HG03103 (cell line): ENCODE results near the gene SGTA.

Experiments
- ATAC-seq: cut with Tn5 transposase; IDR thresholded peaks from one replicate; pipeline ENCODE4 v1.9.1; 2021; ENCODE audit warnings: low read depth; ENCODE audit not compliant: unreplicated experiment

The SGTA gene

DNA sequence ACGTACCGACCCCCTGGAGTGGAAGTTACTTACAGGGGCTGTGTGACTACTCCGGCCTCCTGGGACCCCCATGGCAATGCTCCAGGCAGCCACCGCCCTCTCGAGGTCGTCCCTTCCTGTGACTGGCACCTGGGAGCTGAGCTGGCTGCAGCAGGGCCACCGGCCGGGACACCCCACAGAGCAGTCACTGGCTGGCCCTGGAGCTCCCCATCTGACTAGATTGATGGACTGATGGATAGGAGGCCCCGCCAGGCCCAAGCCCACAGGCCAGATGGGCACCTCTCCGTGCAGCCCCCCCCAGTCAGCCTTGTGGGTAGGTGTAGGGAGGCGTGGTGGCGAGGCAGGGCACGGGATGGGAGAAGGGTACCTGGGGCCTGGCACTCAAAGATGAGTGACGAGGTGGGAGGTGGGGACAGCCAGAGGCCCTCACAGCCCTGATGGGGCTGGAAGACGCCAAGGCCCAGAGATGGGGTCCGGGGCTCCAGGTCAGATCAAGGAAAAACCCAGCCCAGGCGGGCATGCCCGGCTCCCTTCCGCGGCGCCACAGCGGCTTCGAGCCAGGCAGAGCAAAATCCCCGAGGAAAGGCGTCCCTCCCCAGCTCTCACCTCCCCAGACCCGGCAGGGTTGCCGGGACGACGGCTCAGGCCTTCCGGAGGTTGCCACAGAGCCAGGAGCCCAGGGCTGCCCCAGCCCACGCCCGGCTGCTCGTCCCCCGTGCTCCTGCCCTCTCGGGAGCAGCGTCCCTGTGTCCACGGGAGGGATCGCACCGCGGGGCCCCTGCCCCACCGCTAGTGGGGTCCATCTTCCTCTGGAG lies 51.7 kb downstream of the SGTA start:
- no peak for ATAC-seq

DNA sequence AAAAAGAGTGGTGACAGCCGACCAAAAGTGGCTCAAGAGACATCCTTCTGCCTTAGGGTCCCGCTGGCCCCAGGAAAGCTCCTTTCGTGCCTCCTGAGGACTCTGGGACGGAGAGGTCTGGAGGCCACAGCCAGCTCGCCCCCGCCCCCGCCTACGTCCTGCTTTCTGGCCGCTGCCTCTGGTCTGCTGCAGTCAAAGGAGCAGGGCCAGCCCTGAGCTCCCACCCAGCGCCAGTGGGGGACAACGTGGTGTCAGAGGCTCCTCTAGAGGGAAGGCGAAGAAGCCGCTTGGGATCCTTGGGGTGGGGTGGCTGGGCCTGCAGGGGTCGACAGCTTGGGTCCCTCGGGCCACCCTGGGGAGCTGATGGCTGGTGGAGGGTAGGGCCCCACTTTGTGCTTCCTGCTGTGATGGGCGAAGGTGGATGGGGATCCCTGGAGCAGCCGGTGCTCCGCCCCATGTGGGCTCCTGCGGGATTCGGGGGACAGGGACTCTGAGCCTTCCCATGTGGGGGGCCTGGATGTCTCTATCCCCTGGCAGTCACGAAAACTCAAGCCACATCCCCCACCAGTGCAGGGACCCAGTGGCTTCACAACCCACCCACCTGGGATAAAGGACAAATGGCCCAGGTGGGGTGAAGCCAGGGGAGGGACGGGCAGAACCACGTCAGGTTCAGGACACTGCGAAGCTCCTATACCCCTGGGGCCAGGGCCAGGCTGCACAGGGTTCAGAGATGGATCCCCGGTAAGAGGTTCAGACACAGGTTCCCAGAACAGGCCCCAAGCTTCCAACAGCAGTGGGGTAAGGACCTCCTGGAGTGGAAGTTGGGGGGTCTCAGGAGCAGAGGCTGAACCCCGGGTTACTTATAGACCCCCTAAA lies 52.9 kb downstream of the SGTA start:
- ATAC-seq: no peak

DNA sequence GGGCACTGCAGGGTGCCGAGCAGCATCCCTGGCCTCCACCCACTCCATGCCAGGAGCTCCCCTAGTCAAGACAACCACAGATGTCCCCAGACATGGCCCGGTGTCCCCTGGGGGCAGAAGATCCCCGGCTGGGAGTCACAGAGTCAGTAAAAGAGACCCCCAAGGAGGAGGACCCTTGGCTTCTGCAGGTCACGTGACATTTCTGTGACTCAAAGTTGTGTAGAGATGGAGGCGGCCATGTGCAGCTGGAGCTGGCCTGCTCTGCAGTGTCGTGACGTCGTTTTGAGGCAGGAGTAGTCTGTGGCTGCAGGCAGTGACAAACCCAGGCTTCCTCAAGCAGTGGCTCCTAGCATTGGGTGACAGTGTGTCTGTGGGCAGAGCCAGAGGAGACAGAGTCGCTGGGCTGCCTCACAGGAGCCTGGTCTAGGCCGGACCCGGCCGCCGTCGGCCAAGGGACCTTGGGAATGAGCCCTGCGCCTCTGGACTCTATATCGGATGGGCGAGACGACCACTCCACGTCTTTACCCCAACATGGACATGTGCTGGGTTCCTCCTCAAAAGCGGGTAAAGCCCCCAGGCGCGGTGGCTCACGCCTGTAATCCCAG lies 54.2 kb downstream of the SGTA start:
- no peak for ATAC-seq

DNA sequence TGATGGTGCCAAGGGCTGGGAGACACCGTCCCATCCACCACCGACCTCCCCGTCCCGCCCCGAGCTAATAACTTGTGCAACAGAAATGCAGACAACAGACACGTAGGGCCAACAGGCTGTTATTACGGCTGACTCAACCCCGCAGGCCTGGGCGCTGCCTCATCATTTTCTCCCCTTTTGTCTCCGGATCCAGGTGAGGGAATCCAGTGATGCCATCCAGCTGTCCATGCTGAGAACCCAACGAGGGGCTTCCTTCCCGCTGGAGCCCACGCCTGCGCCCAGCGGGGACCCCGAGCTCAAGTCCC lies 55.5 kb downstream of the SGTA start:
- no peak for ATAC-seq

DNA sequence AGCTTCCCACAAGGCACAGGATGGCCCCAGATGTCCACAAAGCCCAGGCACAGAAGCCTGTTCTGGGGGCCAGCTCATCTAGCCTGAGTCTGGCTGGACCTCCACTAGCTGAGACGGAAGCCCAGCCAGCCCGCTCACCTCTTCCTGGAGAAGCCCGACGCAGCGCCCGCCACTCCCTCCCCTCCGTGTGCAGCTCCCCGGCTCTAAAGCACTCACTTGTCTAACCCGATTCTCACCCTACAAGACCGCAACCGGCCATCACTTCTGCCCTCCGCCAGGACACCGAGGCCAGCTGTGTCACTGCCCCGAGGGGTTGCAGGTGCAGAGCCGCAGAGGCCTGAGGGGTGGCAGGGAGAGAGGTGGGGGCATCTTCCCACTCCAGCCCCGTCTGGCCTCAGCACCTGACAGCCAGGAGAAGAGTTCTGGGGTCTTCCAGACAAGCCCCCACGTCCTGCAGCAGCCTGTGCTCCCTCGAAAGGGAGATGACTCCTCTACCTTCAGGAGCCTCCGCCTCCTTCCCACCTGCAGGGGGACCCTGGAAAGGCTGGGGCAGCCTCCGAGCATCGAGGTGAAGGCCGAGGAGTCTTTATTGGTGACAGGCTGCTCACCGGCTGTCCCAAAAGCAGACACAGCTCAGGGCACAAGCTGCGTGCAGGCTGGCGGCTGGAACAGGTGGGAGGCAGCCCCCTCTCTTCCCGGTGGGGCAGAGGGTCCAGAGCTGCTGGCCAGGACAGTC lies 56.0 kb downstream of the SGTA start:
- no peak for ATAC-seq

DNA sequence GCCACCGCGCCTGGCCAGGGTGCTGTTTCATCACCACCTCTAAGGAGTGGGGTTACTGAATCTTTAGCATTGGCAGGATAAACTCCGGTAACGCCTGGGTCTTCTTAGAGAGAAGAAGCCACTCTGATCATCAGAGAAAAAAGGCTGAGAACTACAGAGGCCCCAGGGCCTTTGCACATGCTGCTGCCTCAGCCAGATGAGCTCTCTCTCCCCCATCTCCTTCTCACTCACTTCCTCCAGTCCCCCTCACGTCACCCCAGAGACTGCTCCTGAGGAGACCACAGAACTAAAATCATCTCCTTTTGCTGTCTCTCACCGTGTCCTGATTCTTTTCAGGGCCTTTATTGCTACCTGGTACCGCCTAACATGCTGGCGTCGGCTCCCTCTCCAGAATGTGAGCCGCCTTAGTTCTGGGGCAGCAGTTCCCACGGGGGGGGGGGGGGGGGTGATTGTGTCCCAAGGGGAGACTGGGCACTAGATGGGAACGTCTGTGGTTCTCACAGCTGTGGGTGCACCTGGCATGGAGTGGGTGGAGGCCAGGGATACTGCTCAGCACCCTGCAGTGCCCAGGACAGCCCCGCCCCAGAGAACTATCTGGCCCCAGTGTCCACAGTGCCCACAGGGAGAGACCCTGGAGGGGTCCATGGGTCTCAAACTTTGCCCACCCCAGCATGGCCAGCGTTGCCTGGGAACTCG lies 56.8 kb downstream of the SGTA start:
- ATAC-seq: no peak

DNA sequence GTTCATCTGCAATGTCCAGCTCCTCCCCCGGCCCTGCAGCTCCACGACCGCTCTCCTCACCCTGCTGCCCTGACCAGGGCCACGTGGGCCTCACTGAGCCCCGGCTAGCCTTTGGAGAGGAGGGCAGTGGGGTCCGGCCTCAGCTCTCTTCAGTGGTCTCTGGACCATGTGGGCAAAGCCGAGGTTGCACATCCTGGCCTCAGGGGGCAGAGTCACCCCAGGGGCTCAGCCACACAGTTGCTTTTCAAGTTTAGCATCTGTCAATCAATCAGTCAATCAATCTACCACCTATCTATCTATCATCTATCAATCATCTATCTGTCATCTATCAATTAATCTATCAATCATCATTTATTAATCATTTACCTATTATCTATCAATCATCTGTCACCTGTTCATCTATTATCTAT lies 58.9 kb downstream of the SGTA start:
- no peak for ATAC-seq

DNA sequence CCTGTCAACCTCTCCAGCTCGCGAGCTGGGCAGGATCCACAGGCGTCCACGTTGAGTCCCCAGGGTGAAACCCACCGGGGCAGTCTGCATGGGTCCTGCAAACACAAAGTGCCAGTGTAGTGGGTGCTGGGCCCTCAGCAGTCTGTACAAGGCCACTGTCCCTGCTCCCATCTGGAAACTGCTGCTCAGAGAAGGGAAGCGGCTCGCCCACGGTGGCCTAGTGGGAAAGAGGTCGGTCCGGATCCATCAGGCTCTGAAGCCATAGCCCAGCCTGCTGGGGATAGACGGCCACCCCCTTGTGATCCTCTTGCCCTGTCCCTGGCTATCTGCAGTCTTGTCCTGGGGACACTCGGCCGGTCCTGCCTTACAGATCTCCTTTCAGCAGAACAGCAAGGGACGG lies 59.3 kb downstream of the SGTA start:
- ATAC-seq: no peak

DNA sequence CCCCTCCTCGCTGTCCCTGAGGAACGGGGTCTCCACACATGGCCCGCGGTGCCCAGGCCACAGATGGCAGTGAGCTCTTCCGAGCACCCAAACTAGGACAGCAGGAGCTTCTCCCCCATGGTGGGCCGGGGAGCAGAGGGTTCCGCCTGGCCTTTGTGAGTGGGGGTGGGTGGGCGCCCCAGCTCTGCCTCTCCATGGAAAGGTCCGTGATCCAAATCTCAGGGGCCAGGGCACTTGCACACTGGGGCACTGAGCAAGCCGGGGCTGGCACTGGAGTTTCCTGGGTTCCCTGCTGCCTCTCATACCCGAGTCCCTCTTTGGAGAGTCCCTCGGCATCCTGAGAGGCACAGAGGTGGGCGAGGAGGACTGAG lies 59.7 kb downstream of the SGTA start:
- ATAC-seq: no peak

DNA sequence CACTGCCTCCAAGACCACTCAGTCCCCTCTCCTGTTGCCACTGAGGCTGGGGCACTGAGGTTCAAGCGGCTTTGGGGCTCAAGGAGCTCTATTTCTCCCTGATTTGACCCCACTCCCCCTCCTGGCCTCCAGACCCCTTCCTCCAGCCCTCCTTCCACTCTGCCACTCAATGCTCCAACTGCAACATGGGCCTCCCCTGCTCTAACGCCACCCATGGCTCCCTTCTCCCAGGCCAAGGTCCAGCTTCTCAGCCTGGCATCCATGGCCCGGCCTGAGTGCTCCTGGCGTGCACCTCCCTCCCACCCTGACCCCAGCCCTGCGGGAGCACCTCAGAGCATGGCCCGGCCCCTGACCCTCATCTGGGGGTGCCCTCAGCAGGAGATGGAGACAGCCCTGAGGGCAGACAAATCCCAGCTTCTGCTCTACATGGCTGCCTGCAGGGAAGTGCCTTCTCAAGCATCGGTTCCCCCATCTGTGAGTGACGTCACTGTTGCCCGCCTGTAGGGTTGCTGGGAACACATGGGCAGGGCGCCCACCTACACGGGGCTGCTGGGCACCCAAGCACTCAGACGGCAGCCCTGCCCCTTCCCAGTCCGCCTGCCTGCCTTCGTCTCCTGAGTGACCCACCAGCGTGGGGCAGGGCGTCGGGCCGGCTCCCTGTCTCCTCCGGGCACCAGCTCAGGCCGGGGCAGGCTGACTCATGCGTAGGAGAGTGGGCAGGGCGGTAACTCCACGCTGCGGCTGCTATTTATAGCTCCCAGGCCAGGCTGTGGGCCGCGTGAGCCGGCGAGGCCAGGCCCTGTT lies 60.3 kb downstream of the SGTA start:
- ATAC-seq: no peak

DNA sequence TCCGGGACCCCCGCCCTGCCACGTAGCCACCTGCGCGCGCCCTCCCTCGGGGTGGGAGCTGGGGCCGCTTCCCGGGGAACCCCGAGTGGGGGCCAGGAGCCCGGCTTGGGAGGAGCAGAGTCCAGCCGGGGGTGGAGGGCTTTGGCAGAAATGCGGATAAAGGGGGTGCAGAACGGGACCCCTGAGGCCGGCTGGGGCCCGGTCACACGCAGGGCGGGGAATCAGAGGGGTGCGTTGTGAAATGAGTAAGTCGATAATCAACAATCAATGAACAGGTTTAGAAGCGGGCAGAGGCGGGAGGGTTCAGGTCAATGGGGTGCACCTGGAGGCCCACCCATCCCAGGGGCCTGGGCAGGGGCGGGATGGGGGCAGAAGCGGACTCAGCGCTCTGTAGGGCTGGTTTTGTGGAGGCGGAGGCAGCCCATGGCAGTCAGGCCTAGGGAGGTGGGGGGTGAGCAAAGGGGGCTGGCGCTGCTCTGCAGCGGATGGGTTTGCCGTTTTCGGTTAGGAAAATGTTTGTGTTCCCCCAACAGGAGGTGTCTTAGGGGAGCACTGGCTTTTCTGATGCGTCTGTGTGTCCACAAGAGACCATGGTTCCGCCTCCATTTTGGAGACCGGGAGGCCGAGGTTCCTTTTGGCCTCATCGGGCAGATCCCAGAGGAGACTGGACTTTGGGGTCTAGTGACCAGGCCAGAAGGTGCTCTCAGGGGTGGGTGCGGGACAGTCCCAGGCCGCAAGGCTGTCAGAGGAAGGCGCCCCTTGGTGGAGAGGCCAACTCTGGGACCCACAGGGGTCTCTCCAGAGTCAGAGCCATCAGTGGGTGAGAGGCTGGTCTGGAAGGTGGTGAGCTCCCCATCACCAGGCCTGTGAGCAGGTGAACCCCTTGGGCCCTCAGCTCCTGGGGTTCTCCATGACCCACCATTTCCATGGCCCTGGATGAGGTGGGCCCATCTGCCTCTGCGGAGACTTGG lies 61.2 kb downstream of the SGTA start:
- no peak for ATAC-seq

DNA sequence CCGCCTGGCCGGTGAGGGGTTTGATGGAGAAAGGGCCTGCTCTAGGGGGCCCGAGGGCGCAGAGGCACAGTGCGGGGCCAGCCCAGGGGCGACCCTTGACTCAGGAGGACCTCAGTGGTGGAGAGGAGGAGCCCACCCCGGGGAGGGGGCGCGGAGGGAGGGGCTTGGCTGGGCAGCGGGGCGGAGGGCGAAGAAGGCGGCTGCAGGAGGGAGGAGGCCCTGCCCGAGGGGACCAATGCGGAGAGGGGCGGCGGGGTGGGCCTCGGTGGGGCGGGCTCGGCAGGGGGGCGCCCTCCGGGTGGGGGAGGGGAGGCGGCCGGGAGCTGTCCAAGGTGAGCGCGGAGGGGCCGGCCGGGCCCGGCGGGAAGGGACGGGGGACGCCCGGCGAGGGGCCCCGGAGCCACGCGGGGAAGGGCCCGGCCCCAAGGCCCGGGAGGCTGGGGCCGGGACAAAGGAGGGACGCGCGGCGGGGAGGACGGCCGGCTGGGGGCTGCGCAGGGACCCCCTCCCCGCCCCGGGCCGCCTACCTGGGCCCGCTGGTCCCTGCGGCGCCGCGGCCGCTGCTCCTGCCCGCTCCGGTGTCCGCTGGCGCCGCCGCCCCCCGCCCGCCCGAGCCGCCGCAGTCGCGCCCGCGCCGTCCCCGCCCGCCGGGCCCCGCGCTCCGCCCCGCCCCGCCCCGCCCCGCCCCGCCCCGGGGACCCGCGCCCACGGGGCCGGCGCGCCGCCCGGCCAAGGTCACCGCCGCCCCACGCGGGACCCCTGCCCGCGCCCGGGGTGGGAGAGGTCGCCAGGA lies 62.1 kb downstream of the SGTA start, which contains the start of gene DIRAS1:
Gene DIRAS1, minus strand, starts transcription at position 596 of the 793 bp plus-strand sequence. CDS start 3,566 bp downstream, outside the sequence.
- no peak for ATAC-seq

DNA sequence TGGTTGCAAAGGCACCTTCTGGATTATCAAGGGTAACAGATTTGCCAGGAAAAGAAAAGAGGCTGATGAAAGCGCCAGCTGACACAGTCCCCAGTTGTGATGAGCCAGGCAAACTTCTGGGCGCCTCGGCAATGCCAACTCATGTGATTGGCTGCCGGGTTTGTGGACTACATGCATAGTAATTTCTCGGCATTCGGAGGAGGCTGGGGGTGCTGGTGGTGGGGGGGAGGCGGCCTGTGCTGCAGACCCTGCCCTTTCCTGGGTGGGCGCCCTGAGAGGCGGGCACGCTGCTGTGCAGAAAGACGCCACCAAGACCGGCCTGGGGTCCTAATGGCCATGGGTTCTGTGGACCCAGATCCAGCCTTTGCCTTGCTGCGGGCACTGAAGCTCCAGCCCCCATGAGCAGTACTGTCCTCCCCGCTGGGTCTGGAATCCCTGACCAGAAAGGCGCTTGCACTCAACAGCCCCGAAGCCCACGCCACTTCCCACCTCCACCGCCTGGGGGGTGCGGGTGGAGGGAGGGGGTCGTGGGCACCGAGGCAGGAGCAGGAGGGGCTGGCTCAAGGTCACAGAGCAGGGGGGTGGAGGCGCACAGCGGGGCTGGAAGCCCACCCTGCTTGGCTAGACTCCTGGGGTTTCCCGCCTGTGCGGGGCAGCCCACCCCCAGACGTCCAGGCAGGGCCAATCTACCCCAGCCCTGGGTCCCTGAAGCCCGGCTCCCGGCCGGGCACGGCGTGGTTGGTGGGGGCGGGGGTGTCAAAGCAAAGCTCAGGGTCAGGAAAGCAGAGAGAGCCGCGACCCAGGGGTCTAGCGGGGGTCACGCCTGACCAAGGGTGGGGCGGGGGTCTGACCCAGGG lies 62.9 kb downstream of the SGTA start:
- ATAC-seq: no peak

DNA sequence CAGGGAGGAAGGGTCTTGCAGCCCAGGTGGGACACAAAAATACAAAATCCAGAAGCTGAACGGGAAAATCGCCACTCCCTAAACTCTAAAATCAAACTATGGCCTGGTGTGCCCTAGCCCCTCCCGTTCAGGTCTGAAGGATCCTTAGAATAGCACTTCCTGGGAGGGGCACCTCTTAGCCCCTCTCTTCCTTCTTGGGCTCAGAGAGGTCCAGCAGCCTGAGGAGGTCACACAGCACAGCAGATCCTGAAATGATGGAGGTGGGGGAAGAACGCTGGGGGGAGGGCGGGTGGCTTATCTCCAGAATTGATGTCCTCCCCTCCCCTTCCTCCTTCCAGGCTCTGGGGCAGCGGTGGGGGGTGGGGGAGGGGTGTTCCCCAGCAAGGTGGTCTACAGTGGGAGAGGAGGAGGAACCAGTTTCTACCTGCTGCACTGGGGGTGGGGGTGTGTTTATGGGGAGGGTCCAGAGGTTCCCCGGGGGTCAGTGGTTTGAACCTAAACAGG lies 63.8 kb downstream of the SGTA start:
- ATAC-seq: no peak

DNA sequence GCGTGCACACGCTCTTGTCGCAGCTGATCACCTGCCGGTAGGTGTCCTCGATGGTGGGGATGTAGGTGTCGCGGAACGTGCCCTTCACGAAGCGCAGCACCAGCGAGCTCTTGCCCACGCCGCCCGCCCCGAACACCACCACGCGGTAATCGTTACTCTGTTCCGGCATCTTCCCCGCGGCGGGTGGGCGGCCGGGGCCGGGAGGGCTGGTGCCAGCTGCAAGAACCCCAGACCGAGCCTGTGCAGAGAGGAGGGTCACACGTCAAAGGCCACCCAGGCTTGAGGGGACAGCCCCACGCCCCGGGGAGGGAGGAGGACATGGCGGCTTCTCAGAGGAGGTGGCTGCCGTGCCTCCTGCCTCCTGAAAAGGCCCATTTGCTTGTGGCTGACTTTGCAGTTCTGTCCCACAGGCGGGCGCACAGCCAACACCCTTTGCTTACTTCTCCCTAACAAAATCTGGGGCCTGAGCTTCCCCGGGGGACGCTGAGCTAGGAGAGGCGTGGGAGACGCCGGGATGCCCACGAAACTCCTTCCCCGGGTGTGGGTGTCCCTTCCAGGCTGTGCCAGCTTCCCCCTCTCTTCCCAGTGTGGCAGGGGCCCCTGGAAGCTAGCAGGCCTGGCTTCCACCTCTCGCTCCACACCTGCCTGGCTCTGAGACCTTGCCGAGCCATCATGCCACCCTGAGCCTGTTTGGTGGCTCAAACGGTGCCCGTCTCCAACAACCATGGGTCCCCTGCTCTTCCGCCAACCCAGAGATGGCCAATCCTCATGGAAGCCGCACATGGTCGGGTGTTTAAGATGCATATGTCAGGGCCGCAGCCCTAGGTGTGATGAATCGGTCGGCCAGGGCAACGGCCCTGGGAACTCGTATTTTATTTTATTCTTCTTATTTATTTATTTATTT lies 65.2 kb downstream of the SGTA start:
- ATAC-seq: no peak
